HepG2 (cell line): ENCODE results near the gene ZFP36. TPM values are rescaled to one million over a fixed set of nuclear protein-coding genes. Genes with fewer than 3 reads are reported as not detected.

Experiments
- AHDC1 ChIP-seq: sonication (generic); formaldehyde crosslinking; IDR thresholded peaks from 2 replicates; pipeline ENCODE4 v1.5.1; 2020; ENCODE audit warnings: mild to moderate bottlenecking, missing genetic modification reagents, borderline replicate concordance
- ETV5 ChIP-seq: IDR thresholded peaks from 2 replicates; pipeline ENCODE4 v1.6.1; 2018; ENCODE audit warnings: missing biosample characterization, missing genetic modification reagents, inconsistent platforms, borderline replicate concordance
- FOXA3 ChIP-seq: IDR thresholded peaks from 2 replicates; pipeline ENCODE4 v1.6.1; 2016; ENCODE audit warnings: missing genetic modification reagents, missing compliant biosample characterization
- HNF4A ChIP-seq: sonication (generic); formaldehyde crosslinking; IDR thresholded peaks from 2 replicates; pipeline ENCODE4 v1.4.0; 2020; ENCODE audit warnings: missing genetic modification reagents
- HOXA3 ChIP-seq: sonication (generic); formaldehyde crosslinking; IDR thresholded peaks from 2 replicates; pipeline ENCODE4 v1.5.0; 2020; ENCODE audit warnings: missing genetic modification reagents
- MXI1 ChIP-seq: IDR thresholded peaks from 3 replicates; pipeline ENCODE4 v1.6.1; 2012; ENCODE audit warnings: low read depth, low read length, inconsistent platforms, borderline replicate concordance
- NFE2L2 ChIP-seq: fragments of 150-350 bp; IDR thresholded peaks from 2 replicates; pipeline ENCODE4 v1.6.1; 2014; ENCODE audit warnings: low read length
- POLR2A ChIP-seq, 2 experiments: IDR thresholded peaks; 2 replicates each; pipeline ENCODE4 v1.6.1; 2011; ENCODE audit warnings: low read depth in 2 of 2, low read length in 2 of 2, mild to moderate bottlenecking in 1 of 2, moderate library complexity in 1 of 2; ENCODE audit not compliant: insufficient read depth in 1 of 2
- RXRA ChIP-seq: sonication (generic); formaldehyde crosslinking; IDR thresholded peaks from 2 replicates; pipeline ENCODE4 v1.5.1; 2020; ENCODE audit warnings: missing genetic modification reagents
- SNAPC2 ChIP-seq: sonication (generic); formaldehyde crosslinking; IDR thresholded peaks from 2 replicates; pipeline ENCODE4 v1.8.1; 2022; ENCODE audit warnings: mild to moderate bottlenecking, missing genetic modification reagents
- SOX13 ChIP-seq, 3 experiments: fragments of 450-650 bp in 1 of 3; sonication (generic) in 1 of 3; formaldehyde crosslinking in 1 of 3; IDR thresholded peaks in 2 of 3; conservative IDR thresholded peaks in 1 of 3; 2 replicates each; pipeline versions ENCODE4 v1.5.0 to v1.6.1; 2016 to 2020; ENCODE audit warnings: antibody characterized with exemption in 1 of 3, mild to moderate bottlenecking in 1 of 3, missing compliant biosample characterization in 1 of 3, missing genetic modification reagents in 1 of 3, moderate library complexity in 1 of 3
- SP4 ChIP-seq: sonication (generic); formaldehyde crosslinking; IDR thresholded peaks from 2 replicates; pipeline ENCODE4 v1.8.1; 2023; ENCODE audit warnings: mild to moderate bottlenecking, missing genetic modification reagents
- TIGD3 ChIP-seq: sonication (generic); formaldehyde crosslinking; IDR thresholded peaks from 2 replicates; pipeline ENCODE4 v1.5.1; 2020; ENCODE audit warnings: mild to moderate bottlenecking, missing genetic modification reagents, borderline replicate concordance
- U2AF2 ChIP-seq: fragments of 200-400 bp; formaldehyde crosslinking; IDR thresholded peaks from 2 replicates; pipeline ENCODE4 v1.6.1; 2017; ENCODE audit warnings: low read depth, mild to moderate bottlenecking, low read length
- ZBTB14 ChIP-seq: sonication (generic); formaldehyde crosslinking; IDR thresholded peaks from 2 replicates; pipeline ENCODE4 v1.4.0; 2020; ENCODE audit warnings: missing genetic modification reagents
- ZNF501 ChIP-seq: sonication (generic); formaldehyde crosslinking; IDR thresholded peaks from 2 replicates; pipeline ENCODE4 v1.5.1; 2020; ENCODE audit warnings: mild to moderate bottlenecking, moderate library complexity, missing genetic modification reagents
- ZNF672 ChIP-seq: sonication (generic); formaldehyde crosslinking; IDR thresholded peaks from 2 replicates; pipeline ENCODE4 v1.8.1; 2022; ENCODE audit warnings: missing genetic modification reagents
- ZNF792 ChIP-seq: IDR thresholded peaks from 2 replicates; pipeline ENCODE4 v1.6.1; 2016
- ZXDC ChIP-seq: sonication (generic); formaldehyde crosslinking; IDR thresholded peaks from 2 replicates; pipeline ENCODE4 v1.5.0; 2020; ENCODE audit warnings: mild to moderate bottlenecking, missing genetic modification reagents
- polyA plus RNA-seq, 8 experiments: library from polyadenylated mRNA; depleted of rRNA in 3 of 8; stranded (reverse) in 7 of 8; unstranded in 1 of 8; fragments of >200 nt; fragmentation: Illumina TruSeq in 4 of 8; extraction: Trizol in 4 of 8; gene quantifications; 2 replicates each; pipeline versions ENCODE4 v1.2.1 to v1.2.3, GENCODE V29; 2011 to 2016; ENCODE audit warnings: low read depth in 4 of 8, missing spikeins in 1 of 8, mixed read lengths in 1 of 8; ENCODE audit not compliant: insufficient read depth in 1 of 8
- total RNA-seq, 5 experiments: library from RNA; depleted of rRNA; stranded (reverse); fragments of >200 nt; fragmentation: Illumina TruSeq; extraction: Trizol; gene quantifications; 2 replicates each; pipeline ENCODE4 v1.2.3, GENCODE V29; 2016; ENCODE audit warnings: low read depth in 1 of 5

ZFP36 gene
- total and polyA plus RNA-seq, 2 of the 13 experiments (the other 11 are each of a cell fraction or from before 2014, with no cell fraction given) = 1.4 to 1.7 TPM

GRCh38 chr19:39412100-39412866, 5.6 kb downstream of the ZFP36 start, which contains the start of gene PLEKHG2 (continued):
- no peak for TF ChIP-seq SOX13 (IDR thresholded peaks at IDR 0.05)
- peak in 1 of 2 experiments; percentile 3; a peak in 1 of 4 replicates for TF ChIP-seq SOX13 (CRISPR knock-in tag; conservative IDR thresholded peaks at IDR 0.05 in 1 of 2, IDR thresholded peaks at IDR 0.05 in 1 of 2)
- TF ChIP-seq RXRA (CRISPR knock-in tag) = peak; percentile 69
- peak; percentile 91 for TF ChIP-seq SP4 (CRISPR knock-in tag)
- TF ChIP-seq NFE2L2 = no peak
- TF ChIP-seq ETV5 (CRISPR knock-in tag) = peak; percentile 98
- TF ChIP-seq MXI1 = peak; percentile 76; the same call in 2 of the 3 replicates
- peak; percentile 91 for TF ChIP-seq SNAPC2 (CRISPR knock-in tag)
- TF ChIP-seq HNF4A = 0 out of 2 replicates have a peak, but pooled peaks have one; percentile 41
- TF ChIP-seq ZBTB14 = peak; percentile 18; the same call in 1 of the 2 replicates
- TF ChIP-seq TIGD3 (CRISPR knock-in tag) = peak; percentile 54; the same call in 1 of the 2 replicates
- TF ChIP-seq HOXA3 = peak; percentile 59
- TF ChIP-seq ZXDC (CRISPR knock-in tag) = no peak
- TF ChIP-seq POLR2A (IDR thresholded peaks at IDR 0.05; ENCODE audit: insufficient read depth in 1 of 2, low read depth in 2 of 2, low read length in 2 of 2) = peak; percentile 48 to 63; a peak in 3 of 4 replicates
- peak; percentile 53; the same call in 1 of the 2 replicates for TF ChIP-seq ZNF501 (CRISPR knock-in tag)
- TF ChIP-seq U2AF2 = no peak
- no peak for TF ChIP-seq ZNF672 (CRISPR knock-in tag)
- peak; percentile 34; the same call in 1 of the 2 replicates for TF ChIP-seq FOXA3 (CRISPR knock-in tag)
- TF ChIP-seq ZNF792 (CRISPR knock-in tag) = peak; percentile 72
- TF ChIP-seq AHDC1 = no peak; the same call in 1 of the 2 replicates
